Neural cell (in vitro differentiated cells): ENCODE measurements around the gene ASPSCR1.
A peak's percentile ranks its signal among the peaks of the same experiment; 100 is the strongest.

Experiments
- CTCF ChIP-seq: fragments of 450-650 bp; IDR thresholded peaks from 2 replicates; pipeline ENCODE4 v1.5.1; 2014; ENCODE audit warnings: antibody characterized with exemption, mild to moderate bottlenecking, moderate library complexity; ENCODE audit not compliant: poor library complexity, severe bottlenecking
- EP300 ChIP-seq: fragments of 450-650 bp; conservative IDR thresholded peaks from 2 replicates; pipeline ENCODE4 v1.6.1; 2014; ENCODE audit warnings: antibody characterized with exemption, mild to moderate bottlenecking, moderate library complexity; ENCODE audit not compliant: poor library complexity, severe bottlenecking
- POLR2AphosphoS5 ChIP-seq: IDR thresholded peaks from 2 replicates; pipeline ENCODE4 v1.6.1; 2012
- SMC3 ChIP-seq: fragments of 450-650 bp; conservative IDR thresholded peaks from 2 replicates; pipeline ENCODE4 v1.6.1; 2014; ENCODE audit warnings: antibody characterized with exemption, mild to moderate bottlenecking, moderate library complexity; ENCODE audit not compliant: poor library complexity
- TAF1 ChIP-seq: IDR thresholded peaks from 2 replicates; pipeline ENCODE4 v1.6.1; 2012; ENCODE audit warnings: low read depth
- TF ChIP-seq, protein P1 (sequence below): IDR thresholded peaks from 2 replicates; pipeline ENCODE4 v1.6.1; 2012; ENCODE audit warnings: borderline replicate concordance

GRCh38 chr17:81959362-81960129 is 17.9 kb upstream of the ASPSCR1 start:
- TF ChIP-seq CTCF (peak; percentile 90), POLR2AphosphoS5 (no peak), EP300 (no peak), TAF1 (no peak), SMC3 (peak; percentile 73)
- TF ChIP-seq, protein P1, sequence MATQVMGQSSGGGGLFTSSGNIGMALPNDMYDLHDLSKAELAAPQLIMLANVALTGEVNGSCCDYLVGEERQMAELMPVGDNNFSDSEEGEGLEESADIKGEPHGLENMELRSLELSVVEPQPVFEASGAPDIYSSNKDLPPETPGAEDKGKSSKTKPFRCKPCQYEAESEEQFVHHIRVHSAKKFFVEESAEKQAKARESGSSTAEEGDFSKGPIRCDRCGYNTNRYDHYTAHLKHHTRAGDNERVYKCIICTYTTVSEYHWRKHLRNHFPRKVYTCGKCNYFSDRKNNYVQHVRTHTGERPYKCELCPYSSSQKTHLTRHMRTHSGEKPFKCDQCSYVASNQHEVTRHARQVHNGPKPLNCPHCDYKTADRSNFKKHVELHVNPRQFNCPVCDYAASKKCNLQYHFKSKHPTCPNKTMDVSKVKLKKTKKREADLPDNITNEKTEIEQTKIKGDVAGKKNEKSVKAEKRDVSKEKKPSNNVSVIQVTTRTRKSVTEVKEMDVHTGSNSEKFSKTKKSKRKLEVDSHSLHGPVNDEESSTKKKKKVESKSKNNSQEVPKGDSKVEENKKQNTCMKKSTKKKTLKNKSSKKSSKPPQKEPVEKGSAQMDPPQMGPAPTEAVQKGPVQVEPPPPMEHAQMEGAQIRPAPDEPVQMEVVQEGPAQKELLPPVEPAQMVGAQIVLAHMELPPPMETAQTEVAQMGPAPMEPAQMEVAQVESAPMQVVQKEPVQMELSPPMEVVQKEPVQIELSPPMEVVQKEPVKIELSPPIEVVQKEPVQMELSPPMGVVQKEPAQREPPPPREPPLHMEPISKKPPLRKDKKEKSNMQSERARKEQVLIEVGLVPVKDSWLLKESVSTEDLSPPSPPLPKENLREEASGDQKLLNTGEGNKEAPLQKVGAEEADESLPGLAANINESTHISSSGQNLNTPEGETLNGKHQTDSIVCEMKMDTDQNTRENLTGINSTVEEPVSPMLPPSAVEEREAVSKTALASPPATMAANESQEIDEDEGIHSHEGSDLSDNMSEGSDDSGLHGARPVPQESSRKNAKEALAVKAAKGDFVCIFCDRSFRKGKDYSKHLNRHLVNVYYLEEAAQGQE, result no peak
